K562 (cell line): ENCODE results near the gene CD93. TPM values are rescaled to one million over a fixed set of nuclear protein-coding genes. Genes with fewer than 3 reads are reported as not detected.
A peak's percentile ranks its signal among the peaks of the same experiment; 100 is the strongest.

Experiments
- ATAC-seq: fragments of 200-7000 bp; cut with Tn5 transposase; 3 replicates; pipeline ENCODE4 v1.9.1; 2020; ENCODE audit warnings: moderate library complexity
- BruUV-seq: library from RNA; stranded (reverse); fragments of 400-500 nt; replicated peaks from 2 replicates; lab custom pipeline; 2021; lab: Mats Ljungman, UMichigan
- CTCF ChIA-PET: fragments of 300-600 bp; formaldehyde crosslinking; extraction: SDS; loops from one replicate; lab custom pipeline; 2021; ENCODE audit warnings: low intra/inter-chr PET ratio; lab: Yijun Ruan, JAX
- POLR2A ChIA-PET: fragments of 300-600, 350-650 bp; sonication (Branson Sonifier 250); formaldehyde crosslinking; extraction: SDS; loops from one replicate; lab custom pipeline; 2021; ENCODE audit warnings: antibody characterized with exemption, inconsistent platforms; lab: Yijun Ruan, JAX
- DNase-seq, 4 experiments: peaks; one replicate each; pipeline versions ENCODE4 v3.0.0 to v3.0.0-alpha.2; 2011 to 2018; ENCODE audit warnings: low spot score in 3 of 4, mixed read lengths in 3 of 4; ENCODE audit errors: extremely low read depth in 1 of 4
- FAIRE-seq: peaks from 2 replicates; lab custom pipeline; 2011; peaks lifted over from hg19 to GRCh38; lab: Jason Lieb, UNC
- H2AFZ ChIP-seq: 2 replicates; pipeline ENCODE4 v1.6.0; 2011; ENCODE audit warnings: low read depth, low read length, control low read depth, inconsistent platforms
- H3K27ac ChIP-seq: fragments of 200-600 bp; 3 replicates; pipeline ENCODE4 v1.8.0; 2011; ENCODE audit warnings: low read depth, mild to moderate bottlenecking, control low read depth, inconsistent platforms, low read length, moderate library complexity, mixed read lengths; ENCODE audit errors: extremely low read depth
- H3K27me3 ChIP-seq, 2 experiments: fragments of 300-600 bp in 1 of 2; 2 replicates in 1 of 2; 3 replicates in 1 of 2; pipeline versions ENCODE4 v1.6.0 to v1.8.0; 2011; ENCODE audit warnings: inconsistent platforms in 2 of 2, low read length in 2 of 2, mild to moderate bottlenecking in 1 of 2, mixed read lengths in 1 of 2, moderate library complexity in 1 of 2; ENCODE audit not compliant: control insufficient read depth in 2 of 2, insufficient read depth in 2 of 2
- H3K36me3 ChIP-seq: fragments of 300-600 bp; 3 replicates; pipeline ENCODE4 v1.8.0; 2011; ENCODE audit warnings: mild to moderate bottlenecking, low read length, inconsistent platforms; ENCODE audit not compliant: control insufficient read depth, insufficient read depth
- H3K4me1 ChIP-seq, 2 experiments: fragments of 200-600 bp in 1 of 2; replicated peaks in 1 of 2; 2 replicates in 1 of 2; 3 replicates in 1 of 2; pipeline versions ENCODE4 v1.5.1 to v1.8.0; 2011; ENCODE audit warnings: inconsistent platforms in 2 of 2, low read length in 2 of 2, mild to moderate bottlenecking in 1 of 2, mixed read lengths in 1 of 2, moderate library complexity in 1 of 2; ENCODE audit not compliant: control insufficient read depth in 2 of 2, insufficient read depth in 2 of 2
- H3K4me2 ChIP-seq: 2 replicates; pipeline ENCODE4 v1.6.1; 2011; ENCODE audit warnings: low read length, control low read depth, inconsistent platforms, mixed read lengths; ENCODE audit not compliant: insufficient read depth
- H3K4me3 ChIP-seq: fragments of 200-600 bp; sonication (generic), shearing (Covaris generic); 2 replicates; pipeline ENCODE4 v1.5.1; 2016; ENCODE audit warnings: control low read depth, inconsistent platforms
- H3K79me2 ChIP-seq: fragments of 200-600 bp; 3 replicates; pipeline ENCODE4 v1.8.0; 2011; ENCODE audit warnings: low read length, inconsistent platforms; ENCODE audit not compliant: control insufficient read depth, insufficient read depth
- H3K9ac ChIP-seq, 2 experiments: 2 replicates each; pipeline versions ENCODE4 v1.6.0 to v1.6.1; 2011; ENCODE audit warnings: low read depth in 2 of 2, low read length in 2 of 2, control low read depth in 1 of 2, inconsistent platforms in 1 of 2, mild to moderate bottlenecking in 1 of 2, mixed read lengths in 1 of 2; ENCODE audit not compliant: insufficient read depth in 1 of 2
- H3K9me1 ChIP-seq: one replicate; pipeline ENCODE4 v1.6.0; 2011; ENCODE audit warnings: inconsistent platforms, mild to moderate bottlenecking, low read length, moderate library complexity; ENCODE audit not compliant: control insufficient read depth, insufficient read depth
- H3K9me3 ChIP-seq: replicated peaks from 2 replicates; pipeline ENCODE4 v1.5.1; 2011; ENCODE audit warnings: low read depth, low read length, inconsistent platforms; ENCODE audit not compliant: control insufficient read depth, insufficient read depth
- H4K20me1 ChIP-seq: replicated peaks from 2 replicates; pipeline ENCODE4 v1.6.1; 2011; ENCODE audit warnings: low read length, inconsistent platforms, mixed read lengths; ENCODE audit not compliant: control insufficient read depth, insufficient read depth
- C11orf30 ChIP-seq: fragments of 450-650 bp; IDR thresholded peaks from 2 replicates; pipeline ENCODE4 v1.6.1; 2016; ENCODE audit warnings: low read depth, mild to moderate bottlenecking
- L3MBTL2 ChIP-seq: fragments of 450-650 bp; IDR thresholded peaks from 2 replicates; pipeline ENCODE4 v1.6.1; 2016; ENCODE audit warnings: mild to moderate bottlenecking, moderate library complexity
- LCOR ChIP-seq: sonication (generic); formaldehyde crosslinking; IDR thresholded peaks from 2 replicates; pipeline ENCODE4 v1.8.0; 2022; ENCODE audit warnings: mild to moderate bottlenecking, missing genetic modification reagents
- PTTG1 ChIP-seq: fragments of 450-650 bp; IDR thresholded peaks from 2 replicates; pipeline ENCODE4 v1.6.1; 2016; ENCODE audit warnings: low read depth, mild to moderate bottlenecking, missing genetic modification characterization, missing compliant biosample characterization
- ZNF316 ChIP-seq: fragments of 450-650 bp; IDR thresholded peaks from 2 replicates; pipeline ENCODE4 v1.6.1; 2016
- WGBS: fragments of 100-300 bp; shearing (Covaris generic); methylation state at CpG from one replicate; pipeline ENCODE4 v1.1.6; 2016; ENCODE audit warnings: low coverage, mixed read lengths; ENCODE audit not compliant: insufficient coverage; ENCODE audit errors: missing lambda C conversion rate; 5-methylcytosine and 5-hydroxymethylcytosine counted together
- in situ Hi-C: fragments of 300-500 bp; cut with MboI; formaldehyde crosslinking; loops from 4 replicates; pipeline ENCODE4 v1.15.0; 2018; ENCODE audit warnings: inconsistent platforms, mixed read lengths
- intact Hi-C: fragments of 100-400 bp; cut with micrococcal nuclease; formaldehyde crosslinking; loops from 2 replicates; pipeline ENCODE4 v1.14.2; 2022
- polyA plus RNA-seq, 8 experiments: library from polyadenylated mRNA; depleted of rRNA in 4 of 8; stranded (reverse) in 5 of 8; unstranded in 3 of 8; fragments of >200 nt; fragmentation: Nextera tagmentation in 2 of 8; fragmentation: Illumina TruSeq in 1 of 8; extraction: Ambion mirVana in 2 of 8; extraction: Trizol in 1 of 8; gene quantifications; 2 replicates each; pipeline versions ENCODE4 v1.2.1 to v1.2.3, GENCODE V29; 2011 to 2014; ENCODE audit warnings: inconsistent platforms in 1 of 8, missing spikeins in 1 of 8
- total RNA-seq, 7 experiments: library from RNA; depleted of rRNA in 6 of 7; stranded (reverse); fragments of >200 nt in 6 of 7; fragmentation: Illumina TruSeq in 2 of 7; extraction: Trizol in 2 of 7; gene quantifications; 2 replicates each; pipeline versions ENCODE4 v1.2.1 to v1.2.3, GENCODE V29; 2011 to 2021; ENCODE audit warnings: low replicate concordance in 1 of 7

The CD93 gene
- total and polyA plus RNA-seq, 9 of the 15 experiments (the other 6 are each of a cell fraction or from before 2014, with no cell fraction given) = 0.03 to 0.20 (median 0.05) TPM

- Histone ChIP-seq H3K4me1 (peaks cover 52 to 62% of the 10 kb centered on the region in 2 experiments), H3K4me2 (0 out of 2 replicates have a peak overlapping the region, but pooled peaks have one; percentile 88), H3K79me2 (0 out of 3 replicates have a peak, but pooled peaks cover 6% of the 10 kb centered on the region), H3K36me3 (no peaks in the 10 kb centered on the region), H4K20me1 (no peaks in the 10 kb centered on the region), H2AFZ (0 out of 2 replicates have a peak overlapping the region, but pooled peaks have one; percentile 3), H3K27me3 (no peaks in the 10 kb centered on the region), H3K9me3 (no peaks in the 10 kb centered on the region), H3K9ac (peak overlapping the region in 1 of 2 experiments; percentile 86; a peak in 2 of 4 replicates), H3K9me1 (no peaks in the 10 kb centered on the region), H3K4me3 (no peak overlapping the region), H3K27ac (peak overlapping the region; percentile 100; the same call in 1 of the 3 replicates)
- TF ChIP-seq L3MBTL2 = no peak
- no peak for TF ChIP-seq PTTG1 (tag)
- TF ChIP-seq C11orf30 = 0 out of 2 replicates have a peak, but pooled peaks have one; percentile 17
- TF ChIP-seq LCOR = no peak
- peak; percentile 46; the same call in 1 of the 2 replicates for TF ChIP-seq ZNF316
- no TSS peak for BruUV-seq
- ChIA-PET CTCF (interaction anchor here (0.5 kb wide), 1 partner anchor 337 kb away, joined by 3 read pairs; no protein-coding TSS in a partner anchor), POLR2A (interaction anchor here (1.3 to 4.2 kb wide), 3 partner anchors 9 to 12 kb away, joined by 4 to 35 read pairs (median 6); no protein-coding TSS in a partner anchor)
- whole genome bisulfite sequencing = 71% methylated on average over 4 of the region's 4 CpGs
- in situ Hi-C loops (no loop called here), intact Hi-C loops (loop anchor here (5.0 kb wide), 4 partner anchors 38 to 718 kb away; no protein-coding TSS in a partner anchor)
- DNase-seq = no peak
- peak; percentile 6 for FAIRE-seq
- no peak for ATAC-seq
Observed at GRCh38 chr20:23130622-23131140, 44.6 kb upstream of the CD93 start.
